ENCODE data around the gene DTWD2. TPM values are rescaled to one million over a fixed set of nuclear protein-coding genes. Genes with fewer than 3 reads are reported as not detected.

Gene DTWD2
- total and polyA plus RNA-seq, 3 donors from 2014 or later, result 5.8 to 19.7 (median 15.8) TPM

- H3K36me3 ChIP-seq (ENCODE audit: low read depth, missing control alignments), result no peaks in the 10 kb centered on the region
- no peaks in the 10 kb centered on the region for H3K9me3 ChIP-seq
- H3K27me3 ChIP-seq, result no peaks in the 10 kb centered on the region
- H3K27ac ChIP-seq, result no peak overlapping the region
- intact Hi-C loops (cut with DNase I; ENCODE audit: low total_unique reads), result no loop called here
- WGBS, 2 donors, result 67 to 72% methylated on average over 3 of the region's 3 CpGs
- TF ChIP-seq CTCF (IDR thresholded peaks at IDR 0.05), result no peak
- TF ChIP-seq POLR2A (IDR thresholded peaks at IDR 0.05), result no peak
- no peaks in the 10 kb centered on the region for H3K4me1 ChIP-seq
- H3K4me3 ChIP-seq, result no peak overlapping the region
- no peak for DNase-seq
Measured at GRCh38 chr5:118937393-118938061, 50.8 kb downstream of the DTWD2 start.

- DNase-seq, result no peak
- no peak overlapping the region for H3K4me3 ChIP-seq
- intact Hi-C loops (cut with DNase I; ENCODE audit: low total_unique reads), result no loop called here
- H3K27ac ChIP-seq, result no peak overlapping the region
- no peaks in the 10 kb centered on the region for H3K9me3 ChIP-seq
- TF ChIP-seq POLR2A (IDR thresholded peaks at IDR 0.05) (no peak), CTCF (IDR thresholded peaks at IDR 0.05) (no peak)
- no peaks in the 10 kb centered on the region for H3K4me1 ChIP-seq
- WGBS, 2 donors, result 94 to 95% methylated on average over 1 of the region's 1 CpG
- no peaks in the 10 kb centered on the region for H3K36me3 ChIP-seq (ENCODE audit: low read depth, missing control alignments)
- no peaks in the 10 kb centered on the region for H3K27me3 ChIP-seq
Measured at GRCh38 chr5:118933703-118934102, 54.6 kb downstream of the DTWD2 start.

GRCh38 chr5:118931564-118931963 lies 56.8 kb downstream of the DTWD2 start:
- no peaks in the 10 kb centered on the region for H3K4me1 ChIP-seq
- no peak overlapping the region for H3K4me3 ChIP-seq
- no peaks in the 10 kb centered on the region for H3K36me3 ChIP-seq (ENCODE audit: low read depth, missing control alignments)
- DNase-seq, result no peak
- TF ChIP-seq CTCF (IDR thresholded peaks at IDR 0.05), result no peak
- no peak for TF ChIP-seq POLR2A (IDR thresholded peaks at IDR 0.05)
- intact Hi-C loops (cut with DNase I; ENCODE audit: low total_unique reads), result no loop called here
- WGBS, 2 donors, result 52 to 66% methylated on average over 1 of the region's 1 CpG
- no peak overlapping the region for H3K27ac ChIP-seq
- no peaks in the 10 kb centered on the region for H3K27me3 ChIP-seq
- H3K9me3 ChIP-seq, result no peaks in the 10 kb centered on the region

- no peaks in the 10 kb centered on the region for H3K36me3 ChIP-seq (ENCODE audit: low read depth, missing control alignments)
- no peaks in the 10 kb centered on the region for H3K27me3 ChIP-seq
- no peak for DNase-seq
- no peaks in the 10 kb centered on the region for H3K9me3 ChIP-seq
- H3K27ac ChIP-seq, result no peak overlapping the region
- no peak overlapping the region for H3K4me3 ChIP-seq
- 55 to 67% methylated on average over 1 of the region's 1 CpG for WGBS, 2 donors
- TF ChIP-seq CTCF (IDR thresholded peaks at IDR 0.05), result no peak
- TF ChIP-seq POLR2A (IDR thresholded peaks at IDR 0.05), result no peak
- intact Hi-C loops (cut with DNase I; ENCODE audit: low total_unique reads), result no loop called here
- no peaks in the 10 kb centered on the region for H3K4me1 ChIP-seq
Measured at GRCh38 chr5:118924006-118924389, 64.3 kb downstream of the DTWD2 start.

Measured in testis (tissue), 3 donors.